ENCODE measurements around the gene FOXRED2.

FOXRED2 gene

GRCh38 chr22:36447632-36448031 lies 59.2 kb downstream of the FOXRED2 start:
- DNase-seq = no peak

DNA sequence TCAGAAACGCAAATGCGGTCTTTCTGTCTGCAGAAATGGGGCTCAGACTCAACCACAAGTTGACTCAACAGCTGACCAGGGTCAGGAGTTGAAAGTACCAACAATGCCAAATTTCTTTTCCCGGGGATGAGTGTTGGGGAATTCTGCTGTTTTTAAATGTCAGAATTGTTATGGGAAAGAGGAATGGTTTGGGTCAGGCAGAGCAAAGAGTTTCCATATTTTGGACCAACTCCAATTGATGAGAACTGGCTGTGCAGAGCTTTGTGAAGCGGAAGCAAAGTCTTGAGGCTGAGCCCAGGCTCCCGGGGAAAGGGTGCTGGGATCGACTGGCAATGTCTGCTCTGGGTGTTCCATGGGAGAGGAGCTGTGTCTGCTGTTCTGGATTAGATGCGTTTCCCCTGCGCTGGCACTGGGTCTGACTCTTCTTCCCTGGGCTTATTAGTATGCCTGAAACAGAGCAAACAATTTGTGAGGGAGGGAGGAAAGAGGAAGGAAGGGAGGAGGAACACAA lies 61.6 kb downstream of the FOXRED2 start:
- no peak for DNase-seq

GRCh38 chr22:36443198-36443770 lies 63.6 kb downstream of the FOXRED2 start:
- no peak for DNase-seq

DNA sequence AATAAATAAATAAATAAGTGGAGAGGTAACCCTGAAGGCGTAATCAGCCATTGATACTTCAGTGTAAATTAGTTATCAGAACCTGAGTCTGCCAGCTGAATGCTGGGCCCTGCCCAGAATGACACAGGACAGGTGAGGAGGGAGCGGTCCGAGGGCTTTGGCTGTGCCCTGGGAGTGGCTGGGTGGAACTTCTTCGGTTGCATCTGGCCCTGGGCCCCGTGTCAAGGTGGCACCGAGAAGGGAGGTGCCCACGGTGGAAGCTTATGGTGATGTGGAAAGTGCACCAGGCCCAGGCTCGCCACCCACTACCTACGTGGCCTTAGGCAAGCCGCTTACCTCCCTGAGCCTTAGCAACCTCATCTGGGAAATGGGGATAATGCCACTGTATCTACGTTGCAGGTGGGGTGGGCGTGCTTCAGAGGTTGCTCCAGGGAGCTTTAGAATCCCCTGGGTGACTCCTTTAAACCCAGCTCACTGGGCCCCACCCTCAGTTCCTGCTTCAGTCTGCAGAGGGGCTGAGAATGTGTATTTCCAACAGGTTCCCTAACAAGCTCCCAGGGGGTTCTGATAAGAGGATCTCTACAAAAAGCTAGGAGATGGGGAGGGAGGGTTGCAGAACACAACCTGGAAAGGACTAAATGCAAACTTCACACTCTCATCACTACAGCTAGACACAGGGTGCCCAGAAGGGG lies 64.2 kb downstream of the FOXRED2 start:
- DNase-seq = no peak

- DNase-seq = no peak
Observed at GRCh38 chr22:36440429-36441002, 66.3 kb downstream of the FOXRED2 start.

GRCh38 chr22:36439481-36440271 lies 67.2 kb downstream of the FOXRED2 start:
- no peak for DNase-seq

Measured in stimulated activated CD4-positive, alpha-beta T cell treated with anti-CD3 and anti-CD28 coated beads, Interleukin-2, amount 100 ng/mL, for 48 hours (primary cell).